ENCODE measurements around the gene DPYD.

GRCh38 chr1:97174039-97174704 lies 746.7 kb downstream of the DPYD start:
- TF ChIP-seq CTCF (IDR thresholded peaks at IDR 0.05): no peak
- TF ChIP-seq ZFX (IDR thresholded peaks at IDR 0.05; ENCODE audit: borderline replicate concordance): no peak
